Activated CD8-positive, alpha-beta memory T cell treated with anti-CD3 and anti-CD28 coated beads, Interleukin-2, amount 50 U/mL, for 1 hour (primary cell): ENCODE measurements around the gene FAM161A.

Experiments
- DNase-seq: peaks from one replicate; pipeline ENCODE4 v3.0.0-alpha.2; 2020; ENCODE audit errors: extremely low read depth

FAM161A gene

GRCh38 chr2:61787941-61788563 is 65.8 kb downstream of the FAM161A start:
- DNase-seq = no peak

DNA sequence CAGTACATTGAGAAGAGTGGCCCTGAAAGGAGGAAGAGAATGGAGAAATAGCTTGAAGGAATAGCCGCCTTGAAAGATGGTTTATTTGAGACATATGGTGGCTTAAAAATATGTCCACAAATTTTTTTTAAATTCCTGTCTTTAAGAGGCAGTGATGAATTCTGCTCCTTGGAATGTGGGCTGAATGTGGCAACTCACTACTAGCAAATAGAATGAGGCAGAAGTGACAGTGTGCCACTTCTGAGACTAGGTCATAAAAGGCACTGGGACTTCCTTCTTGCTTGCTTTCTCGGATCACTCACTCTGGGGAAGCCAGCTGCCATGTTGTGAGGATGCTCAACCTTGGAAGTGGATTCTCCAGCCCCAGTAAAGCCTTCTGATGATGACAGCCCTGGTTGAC is 67.0 kb downstream of the FAM161A start:
- DNase-seq = no peak

DNA sequence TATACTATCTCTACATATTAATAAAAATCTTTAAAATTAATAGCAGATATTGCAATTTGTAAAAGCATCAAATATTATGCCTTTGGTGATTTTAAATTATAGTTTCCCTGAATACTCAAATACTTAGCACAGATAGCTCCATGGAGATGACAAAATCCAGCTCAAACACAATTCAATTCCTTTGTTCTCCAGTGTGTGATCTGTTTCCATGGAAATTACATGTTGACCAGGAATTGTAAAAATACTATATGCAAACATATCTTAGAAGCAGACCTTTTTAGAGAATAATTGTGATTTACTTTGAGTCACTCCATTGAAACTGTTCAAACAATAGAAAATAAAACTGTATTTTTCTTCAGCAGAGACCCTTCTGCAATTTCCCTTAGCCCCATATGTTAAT is 68.3 kb downstream of the FAM161A start:
- no peak for DNase-seq

DNA sequence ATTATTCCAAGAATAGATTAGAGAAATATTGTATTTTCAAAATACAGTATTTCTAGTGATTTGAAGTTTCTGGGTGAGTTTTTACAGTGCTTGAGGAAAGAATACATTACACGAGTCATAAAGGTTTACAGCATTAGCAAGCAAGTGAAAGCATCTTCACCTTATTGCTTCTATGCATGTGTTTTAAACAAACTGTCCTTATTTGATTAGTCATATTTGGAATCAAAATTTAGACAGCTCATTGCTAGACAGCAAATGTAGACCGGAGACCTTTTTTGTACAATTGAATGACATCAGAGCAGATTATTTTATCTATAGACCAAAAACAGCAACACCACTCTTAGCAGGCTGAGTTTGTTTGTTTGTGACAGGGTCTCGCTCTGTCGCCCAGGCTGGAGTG is 69.2 kb downstream of the FAM161A start:
- DNase-seq = no peak

DNA sequence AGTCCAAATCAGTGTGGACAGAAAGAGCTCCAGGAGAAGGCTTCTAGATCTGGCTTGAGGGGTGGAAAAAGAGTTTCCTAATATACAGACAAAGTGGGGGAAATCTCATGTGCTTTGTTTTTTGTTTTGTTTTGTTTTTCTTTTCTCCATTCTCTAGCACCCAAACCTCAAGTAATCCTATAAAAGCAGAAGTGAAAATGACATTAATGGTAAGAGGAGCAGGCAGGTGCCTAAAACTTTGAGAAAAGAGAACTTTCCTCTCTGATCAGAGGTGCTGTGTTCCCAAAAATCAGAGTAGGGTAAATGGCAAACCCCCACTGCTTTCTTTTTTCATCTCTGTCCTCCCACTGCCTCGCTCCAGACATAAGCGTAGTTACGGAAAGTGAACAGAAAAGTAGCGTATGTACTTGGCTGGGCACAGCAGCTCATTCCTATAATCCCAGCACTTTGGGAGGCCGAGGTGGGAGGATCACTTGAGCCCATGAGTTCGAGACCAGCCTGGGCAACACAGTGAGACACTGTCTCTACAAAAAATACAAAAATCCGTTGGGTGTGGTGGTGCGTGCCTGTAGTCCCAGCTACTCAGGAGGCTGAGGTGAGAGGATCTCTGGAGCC is 77.8 kb downstream of the FAM161A start:
- no peak for DNase-seq
